Upper lobe of left lung (tissue), 4 donors: Measurements from ENCODE around the gene ADCY9.

ENCODE experiments used
- EP300 ChIP-seq, 4 donors: sonication (generic); formaldehyde crosslinking; IDR thresholded peaks; one replicate each; pipeline ENCODE4 v1.5.1; 2017; ENCODE audit warnings: antibody characterized with exemption in 4 of 4, control low read depth in 2 of 4
- POLR2AphosphoS5 ChIP-seq, 2 donors: sonication (generic); formaldehyde crosslinking; IDR thresholded peaks; one replicate each; pipeline ENCODE4 v1.5.1; 2017; ENCODE audit warnings: antibody characterized with exemption in 2 of 2
- TF ChIP-seq, protein P1 (sequence below), 6 experiments: fragments of 450-650 bp in 4 of 6; fragments of 200-600 bp in 2 of 6; sonication (generic) in 2 of 6; IDR thresholded peaks; one replicate each; pipeline ENCODE4 v1.5.1; 2016 to 2019; ENCODE audit warnings: antibody characterized with exemption in 6 of 6

GRCh38 chr16:4081521-4082021 is 34.7 kb downstream of the ADCY9 start:
- TF ChIP-seq, protein P1, sequence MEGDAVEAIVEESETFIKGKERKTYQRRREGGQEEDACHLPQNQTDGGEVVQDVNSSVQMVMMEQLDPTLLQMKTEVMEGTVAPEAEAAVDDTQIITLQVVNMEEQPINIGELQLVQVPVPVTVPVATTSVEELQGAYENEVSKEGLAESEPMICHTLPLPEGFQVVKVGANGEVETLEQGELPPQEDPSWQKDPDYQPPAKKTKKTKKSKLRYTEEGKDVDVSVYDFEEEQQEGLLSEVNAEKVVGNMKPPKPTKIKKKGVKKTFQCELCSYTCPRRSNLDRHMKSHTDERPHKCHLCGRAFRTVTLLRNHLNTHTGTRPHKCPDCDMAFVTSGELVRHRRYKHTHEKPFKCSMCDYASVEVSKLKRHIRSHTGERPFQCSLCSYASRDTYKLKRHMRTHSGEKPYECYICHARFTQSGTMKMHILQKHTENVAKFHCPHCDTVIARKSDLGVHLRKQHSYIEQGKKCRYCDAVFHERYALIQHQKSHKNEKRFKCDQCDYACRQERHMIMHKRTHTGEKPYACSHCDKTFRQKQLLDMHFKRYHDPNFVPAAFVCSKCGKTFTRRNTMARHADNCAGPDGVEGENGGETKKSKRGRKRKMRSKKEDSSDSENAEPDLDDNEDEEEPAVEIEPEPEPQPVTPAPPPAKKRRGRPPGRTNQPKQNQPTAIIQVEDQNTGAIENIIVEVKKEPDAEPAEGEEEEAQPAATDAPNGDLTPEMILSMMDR (IDR thresholded peaks at IDR 0.05) = no peak
- TF ChIP-seq EP300 (IDR thresholded peaks at IDR 0.05) = no peak
- TF ChIP-seq POLR2AphosphoS5 (IDR thresholded peaks at IDR 0.05) = no peak
